Fibroblast of pulmonary artery (primary cell): ENCODE results near the gene YARS2.

Experiments
- DNase-seq: peaks from one replicate; pipeline ENCODE4 v3.0.0-alpha.2; 2010; ENCODE audit warnings: low read depth
- H3K4me3 ChIP-seq: replicated peaks from 2 replicates; pipeline ENCODE4 v1.5.1; 2011; ENCODE audit warnings: low read depth, mild to moderate bottlenecking, control low read depth, low read length, moderate library complexity
- CTCF ChIP-seq: IDR thresholded peaks from 2 replicates; pipeline ENCODE4 v1.5.1; 2011; ENCODE audit warnings: mild to moderate bottlenecking, control low read depth, low read length, inconsistent platforms; ENCODE audit errors: missing control alignments

The YARS2 gene

GRCh38 chr12:32755654-32756475, at the start of gene YARS2:
TSS of gene YARS2 (minus strand) at chr12:32755897. CDS start at chr12:32755874, 23 bp downstream.
- H3K4me3 ChIP-seq: peak within 1 kb of the TSS; percentile 98
- peak; percentile 99 for DNase-seq
- TF ChIP-seq CTCF: peak; percentile 83

- no peak for TF ChIP-seq CTCF
- no peak overlapping the region for H3K4me3 ChIP-seq
- DNase-seq: no peak
Observed at GRCh38 chr12:32804301-32804700, 48.6 kb upstream of the YARS2 start.

- DNase-seq: no peak
- TF ChIP-seq CTCF: no peak
- no peak overlapping the region for H3K4me3 ChIP-seq
Observed at GRCh38 chr12:32801269-32801980, 45.7 kb upstream of the YARS2 start.

GRCh38 chr12:32794281-32794680, 38.6 kb upstream of the YARS2 start:
- no peak overlapping the region for H3K4me3 ChIP-seq
- DNase-seq: no peak
- TF ChIP-seq CTCF: no peak

GRCh38 chr12:32789916-32790315, 34.2 kb upstream of the YARS2 start:
- no peak for DNase-seq
- no peak for TF ChIP-seq CTCF
- H3K4me3 ChIP-seq: no peak overlapping the region

GRCh38 chr12:32789446-32789845, 33.7 kb upstream of the YARS2 start:
- no peak overlapping the region for H3K4me3 ChIP-seq
- no peak for DNase-seq
- no peak for TF ChIP-seq CTCF
